NCI-H1048 (cell line): ENCODE measurements around the gene SMOC2.

Experiments
- DNase-seq: peaks from one replicate; lab custom pipeline; 2025; lab: John Stamatoyannopoulos, UW

Gene SMOC2

GRCh38 chr6:168574075-168574698, 133.2 kb downstream of the SMOC2 start:
- no peak for DNase-seq

GRCh38 chr6:168574699-168575195, 133.8 kb downstream of the SMOC2 start:
- DNase-seq, result no peak

DNA sequence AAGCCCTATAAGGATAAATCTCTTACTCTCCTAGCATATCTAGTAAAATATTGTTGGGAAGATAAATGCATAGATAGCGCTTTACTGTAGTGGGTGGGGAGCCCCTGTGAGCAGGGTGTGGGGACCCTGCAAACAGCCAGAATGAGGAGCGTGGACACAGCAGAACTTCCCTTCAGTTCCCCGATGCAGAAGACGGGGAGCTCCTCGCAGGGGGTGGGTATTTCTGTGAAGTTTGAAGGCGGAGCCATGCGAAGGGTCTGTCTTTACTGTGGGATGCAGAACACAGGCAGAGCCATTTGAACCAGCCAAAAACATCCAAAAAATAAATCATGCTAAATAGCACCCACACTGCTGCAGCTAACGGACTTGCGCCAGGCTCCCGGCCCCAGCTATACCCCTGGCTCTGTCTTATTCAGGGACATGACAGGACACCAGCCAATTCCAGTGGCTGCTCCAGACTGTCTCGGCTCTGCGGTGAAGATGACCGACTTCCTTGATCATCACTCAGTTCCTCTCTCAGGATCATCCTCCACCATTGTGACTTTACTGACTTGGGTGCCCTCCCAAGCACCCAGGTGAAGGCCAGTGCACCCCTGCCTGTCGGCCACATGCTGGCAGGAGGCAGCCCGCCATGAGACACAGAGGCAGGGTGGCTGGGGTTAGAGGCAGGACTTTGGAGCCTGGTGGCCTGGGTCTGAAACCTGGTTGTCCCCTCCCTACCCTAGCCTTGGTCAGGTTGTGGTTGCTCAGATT, 134.5 kb downstream of the SMOC2 start:
- DNase-seq, result no peak

DNA sequence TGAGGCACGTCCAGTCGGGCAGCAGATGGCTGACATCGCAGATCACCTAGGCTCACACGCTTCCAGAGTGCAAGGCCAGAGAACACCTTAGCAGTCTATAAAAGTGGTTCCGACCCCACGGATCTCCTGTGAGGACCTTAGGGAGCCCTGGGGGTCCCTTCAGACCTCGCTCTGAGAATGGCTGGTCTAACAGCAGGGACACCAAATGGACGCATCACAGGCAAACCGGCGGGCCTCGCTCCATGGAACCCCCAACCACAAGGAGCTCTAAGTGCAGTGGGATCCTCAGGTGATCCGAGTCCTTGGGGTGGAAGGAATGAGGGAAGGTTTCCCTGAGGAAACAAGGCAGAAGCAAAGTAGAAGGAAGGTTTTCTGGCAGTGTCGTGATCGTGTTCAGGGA, 135.4 kb downstream of the SMOC2 start:
- no peak for DNase-seq

DNA sequence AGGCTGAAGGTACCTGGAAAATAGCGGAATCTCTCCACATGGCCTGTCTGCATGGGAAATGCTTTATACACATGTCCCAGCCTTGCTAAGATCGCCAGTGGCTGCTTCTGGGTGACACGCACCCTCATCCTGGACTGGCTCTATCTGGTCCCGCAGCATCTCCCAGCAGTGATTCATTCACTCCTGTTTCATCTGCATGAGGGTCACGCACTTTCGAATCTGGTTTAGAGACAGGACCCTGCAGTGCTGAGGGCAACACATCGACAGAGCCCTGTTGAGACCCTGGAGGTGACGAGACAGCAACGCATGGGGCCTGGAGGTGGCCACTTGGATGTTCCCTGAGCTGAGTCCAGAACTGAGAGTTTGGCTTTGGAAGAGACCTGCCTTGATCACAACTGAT, 136.5 kb downstream of the SMOC2 start:
- DNase-seq, result no peak

GRCh38 chr6:168578036-168578435, 137.1 kb downstream of the SMOC2 start:
- DNase-seq, result no peak

DNA sequence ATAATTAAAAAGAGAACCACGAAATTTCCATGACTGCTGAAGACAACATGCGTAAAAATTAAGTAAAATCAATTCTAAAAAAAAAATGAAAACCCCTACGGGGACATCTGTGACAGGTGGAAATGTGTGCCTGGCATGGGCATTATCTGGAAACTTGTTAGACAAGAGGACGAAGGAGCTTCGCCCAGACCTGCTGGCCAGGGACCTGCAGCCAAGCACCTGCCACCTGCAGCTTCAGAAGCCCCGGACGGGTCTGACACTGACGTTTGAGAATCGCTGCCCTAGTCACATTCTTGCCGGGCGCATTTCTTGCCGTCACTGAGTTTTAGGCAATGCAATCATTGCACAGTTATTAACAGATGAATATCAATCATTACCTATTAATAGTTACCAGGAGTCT, 140.3 kb downstream of the SMOC2 start:
- no peak for DNase-seq

DNA sequence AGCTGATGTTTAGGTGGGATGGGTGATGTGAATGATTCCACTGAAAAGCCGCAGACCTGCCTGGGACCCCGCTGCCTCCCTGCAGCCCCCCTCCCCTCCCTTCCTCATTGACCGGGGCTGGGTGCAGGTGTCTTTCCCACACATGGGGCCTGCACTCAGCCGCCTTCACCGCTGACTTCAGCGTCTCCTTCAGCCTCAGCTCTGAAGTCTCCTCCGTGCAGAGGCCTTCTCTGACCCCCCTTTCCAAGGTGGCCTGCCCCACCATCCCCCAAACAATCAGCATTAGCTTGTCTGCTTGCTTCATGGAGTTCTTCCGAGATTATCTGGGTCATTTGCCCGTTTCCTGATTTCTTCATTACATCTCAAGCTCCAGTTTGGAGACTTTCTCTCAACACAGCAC, 140.7 kb downstream of the SMOC2 start:
- DNase-seq, result no peak

GRCh38 chr6:168582571-168582981, 141.6 kb downstream of the SMOC2 start:
- no peak for DNase-seq

DNA sequence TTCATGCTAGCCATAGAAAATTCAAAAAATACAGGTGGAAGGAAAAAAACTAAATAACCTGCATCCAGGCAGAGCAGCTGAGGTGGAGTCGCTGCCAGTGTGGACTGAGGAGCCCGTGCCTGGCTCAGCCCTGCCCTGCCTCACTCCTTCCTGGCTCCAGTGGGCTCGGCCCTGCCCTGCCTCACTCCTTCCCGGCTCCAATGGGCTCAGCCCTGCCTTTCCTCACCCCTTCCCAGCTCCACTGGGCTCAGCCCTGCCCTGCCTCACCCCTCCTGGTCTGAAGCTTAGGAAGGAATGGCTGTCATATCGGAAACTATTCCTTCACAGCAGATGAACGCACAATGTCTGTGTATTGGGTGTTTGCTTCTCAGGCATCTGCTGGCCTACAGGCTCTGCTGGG, 142.1 kb downstream of the SMOC2 start:
- DNase-seq, result no peak

- no peak for DNase-seq
Observed at GRCh38 chr6:168583821-168584220, 142.8 kb downstream of the SMOC2 start.

DNA sequence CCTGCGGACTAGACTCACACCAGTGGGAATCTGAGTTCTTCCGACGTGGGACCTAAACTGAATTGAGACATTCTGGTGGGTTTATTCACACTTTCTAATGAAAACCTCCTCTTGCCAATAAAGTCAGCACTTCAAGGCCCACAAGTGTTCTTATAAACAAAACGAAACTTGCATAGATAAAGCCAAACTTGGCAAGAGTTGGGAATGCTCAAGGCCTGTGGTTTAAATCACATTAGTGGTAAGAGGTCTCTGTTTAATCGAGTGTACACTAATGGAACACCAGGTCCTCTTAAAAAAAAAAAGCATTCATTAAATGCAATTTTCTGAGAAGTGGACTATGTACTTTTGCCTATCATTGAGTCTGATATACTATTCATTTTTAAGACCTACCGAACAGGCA, 143.3 kb downstream of the SMOC2 start:
- no peak for DNase-seq

- no peak for DNase-seq
Observed at GRCh38 chr6:168584671-168585070, 143.7 kb downstream of the SMOC2 start.

DNA sequence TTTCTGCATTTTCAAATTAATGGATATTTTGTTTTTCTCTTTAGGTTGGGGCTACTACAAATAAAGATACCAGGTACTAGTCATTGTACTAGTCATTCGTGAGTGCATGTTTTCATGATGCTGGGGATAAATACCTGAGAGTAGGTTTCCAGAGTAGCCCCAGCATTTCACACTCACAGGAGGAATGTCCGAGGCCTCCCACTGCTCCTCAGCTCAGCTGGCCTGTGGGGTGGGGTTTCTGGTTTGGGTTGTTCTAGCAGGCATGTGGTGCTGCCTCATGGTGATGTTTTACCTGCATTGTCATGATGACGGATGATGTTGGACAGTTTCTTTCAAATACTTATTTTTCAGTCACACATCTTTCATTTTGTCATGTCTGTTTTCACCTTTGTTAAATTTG, 144.5 kb downstream of the SMOC2 start:
- no peak for DNase-seq

DNA sequence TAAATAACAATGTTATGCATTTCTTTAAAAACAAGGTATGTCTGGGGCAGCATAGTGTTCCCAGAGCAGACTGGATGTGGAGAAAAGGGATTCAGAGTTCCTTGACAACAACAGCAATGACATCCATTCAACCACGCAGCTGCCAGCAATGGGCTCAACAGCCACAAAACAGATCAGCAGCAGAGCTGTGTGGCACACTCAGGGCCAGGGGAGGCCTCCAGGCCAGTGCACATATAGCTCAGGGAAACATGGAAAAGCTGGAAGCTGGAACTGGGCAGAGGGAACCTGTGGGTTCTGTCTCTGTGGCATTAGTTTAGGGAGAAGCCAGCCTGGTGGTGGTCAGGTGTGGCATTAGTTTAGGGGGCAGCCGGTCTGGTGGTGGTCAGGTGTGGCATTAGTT, 148.3 kb downstream of the SMOC2 start:
- no peak for DNase-seq

GRCh38 chr6:168590406-168590805, 149.4 kb downstream of the SMOC2 start:
- no peak for DNase-seq

DNA sequence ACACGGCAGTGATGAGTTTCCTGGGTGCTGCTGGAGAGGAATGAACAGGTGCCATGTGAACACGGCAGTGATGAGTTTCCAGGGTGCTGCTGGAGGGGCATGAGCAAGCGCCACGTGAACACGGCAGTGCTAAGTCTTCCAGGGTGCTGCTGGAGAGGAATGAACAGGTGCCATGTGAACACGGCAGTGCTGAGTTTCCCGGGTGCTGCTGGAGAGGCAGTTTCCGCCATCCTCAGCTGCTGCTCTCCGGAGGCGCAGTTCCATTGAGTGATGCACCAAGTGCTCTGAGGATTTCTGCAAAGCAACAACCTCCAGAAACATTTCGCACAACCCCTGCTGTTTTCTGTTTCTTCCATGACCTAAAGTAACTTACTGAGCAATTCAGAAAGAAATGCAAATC, 155.4 kb downstream of the SMOC2 start:
- no peak for DNase-seq

DNA sequence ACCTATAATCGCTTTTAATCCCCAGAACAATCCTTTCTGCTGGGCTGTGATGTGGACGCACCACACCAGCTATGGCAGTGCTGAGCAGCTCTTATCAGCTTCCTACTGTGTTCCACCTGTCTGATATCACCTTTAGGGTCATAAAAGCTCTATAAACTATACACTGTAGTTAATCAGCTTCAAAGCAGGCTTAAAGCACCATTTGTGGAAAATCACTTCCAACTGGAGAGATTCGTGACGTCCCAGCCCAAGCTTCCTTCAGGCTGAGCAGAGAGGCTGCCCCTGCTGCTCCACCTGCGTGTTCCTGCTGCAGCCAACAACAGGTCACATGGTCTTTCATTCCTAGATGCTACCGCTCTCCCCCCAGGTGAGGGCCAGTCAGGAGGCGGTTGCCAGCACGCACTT, 156.5 kb downstream of the SMOC2 start:
- DNase-seq, result no peak

GRCh38 chr6:168598251-168599117, 157.5 kb downstream of the SMOC2 start:
- DNase-seq, result no peak

DNA sequence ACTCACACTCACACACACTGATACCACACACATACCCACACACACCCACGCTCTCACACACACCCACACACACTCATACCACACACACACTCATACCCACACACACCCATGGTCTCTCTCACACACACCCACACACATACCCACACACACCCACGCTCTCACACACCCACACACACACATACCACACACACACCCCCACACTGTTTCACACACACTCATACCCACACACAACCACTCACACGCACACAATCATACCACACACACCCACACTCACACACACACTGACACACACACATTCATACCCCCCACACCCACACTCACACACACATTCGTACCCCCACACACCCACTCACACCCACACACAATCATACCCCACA, 158.1 kb downstream of the SMOC2 start:
- DNase-seq, result no peak

DNA sequence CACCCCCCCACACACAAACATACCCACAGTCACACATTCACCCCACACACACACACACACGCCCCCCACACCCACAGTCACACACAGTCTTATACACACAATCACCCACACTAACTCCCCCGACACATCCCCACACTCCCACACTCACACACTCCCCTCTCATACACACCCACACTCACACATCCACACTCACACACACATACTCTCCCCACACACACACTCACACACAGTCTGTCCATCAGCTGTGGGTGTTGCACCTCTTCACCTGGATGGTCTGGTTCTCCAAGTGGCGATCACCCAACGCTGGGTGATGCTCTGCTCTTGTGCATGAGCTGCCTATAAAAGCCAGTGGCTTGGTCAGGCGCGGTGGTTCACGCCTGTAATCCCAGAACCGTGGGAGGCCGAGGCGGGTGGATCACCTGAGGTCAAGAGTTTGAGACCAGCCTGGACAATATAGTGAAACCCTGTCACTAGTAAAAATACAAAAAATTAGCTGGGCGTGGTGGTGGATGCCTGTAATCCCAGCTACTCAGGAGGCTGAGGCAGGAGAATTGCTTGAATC, 158.9 kb downstream of the SMOC2 start:
- DNase-seq, result no peak

DNA sequence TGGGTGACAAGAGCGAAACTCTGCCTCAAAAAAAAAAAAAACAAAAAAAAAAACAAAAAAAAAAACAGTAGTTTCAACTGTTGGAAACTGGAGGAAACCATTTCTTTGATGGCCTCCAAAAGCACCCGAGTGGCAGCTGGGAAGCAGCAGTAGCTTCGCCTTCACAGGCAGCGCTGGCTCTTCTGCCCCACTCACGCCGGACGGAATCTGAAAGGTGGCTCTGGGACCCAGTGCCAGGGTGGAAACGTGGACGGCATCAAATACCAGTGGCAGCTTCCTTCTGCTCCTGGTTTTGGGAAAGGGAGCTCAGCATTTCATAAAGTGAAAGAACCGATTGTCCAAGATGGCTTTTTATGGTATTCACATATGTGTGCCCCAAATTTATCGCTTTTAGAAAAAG, 159.4 kb downstream of the SMOC2 start:
- DNase-seq, result no peak

DNA sequence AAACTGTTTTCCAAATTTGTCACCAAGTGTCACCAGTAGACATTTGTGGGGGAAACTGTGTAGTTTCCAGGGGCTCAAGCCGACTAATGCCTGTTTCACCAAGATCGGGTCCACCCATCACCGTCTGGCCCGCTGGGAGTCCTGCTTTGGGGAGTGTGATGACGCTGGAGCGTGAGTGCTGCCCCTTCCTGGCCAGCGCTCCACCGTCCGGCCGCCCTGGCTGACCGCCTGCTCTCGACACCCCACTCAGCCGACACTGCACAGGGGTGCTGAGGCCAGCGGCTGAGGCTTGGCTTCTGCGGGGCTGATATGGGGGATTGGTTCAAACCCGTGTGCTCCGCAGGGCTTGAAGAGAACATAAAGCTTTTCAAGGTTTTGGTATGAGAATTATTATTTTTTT, 160.1 kb downstream of the SMOC2 start:
- DNase-seq, result no peak
